ENCODE measurements around the gene MAPK9.

GRCh38 chr5:180341595-180341994, 49.7 kb upstream of the MAPK9 start:
- TF ChIP-seq POLR2AphosphoS5 (IDR thresholded peaks at IDR 0.05; ENCODE audit: low read depth, low read length), result no peak
- TF ChIP-seq POLR2A (IDR thresholded peaks at IDR 0.05; ENCODE audit: low read depth, low read length), result no peak

Measured in GM12892 (cell line).